Measurements from ENCODE around the gene SYNGR2. TPM values are rescaled to one million over a fixed set of nuclear protein-coding genes. Genes with fewer than 3 reads are reported as not detected.
"Not testable (repeated sequence)": the region's sequence is repeated elsewhere in the genome, so short reads cannot be mapped to it uniquely, and the experiment has no call there.

SYNGR2 gene
- total and polyA plus RNA-seq, 2 donors (not counting 1 experiment from before 2014, with no cell fraction given): 390 to 442 TPM

DNA sequence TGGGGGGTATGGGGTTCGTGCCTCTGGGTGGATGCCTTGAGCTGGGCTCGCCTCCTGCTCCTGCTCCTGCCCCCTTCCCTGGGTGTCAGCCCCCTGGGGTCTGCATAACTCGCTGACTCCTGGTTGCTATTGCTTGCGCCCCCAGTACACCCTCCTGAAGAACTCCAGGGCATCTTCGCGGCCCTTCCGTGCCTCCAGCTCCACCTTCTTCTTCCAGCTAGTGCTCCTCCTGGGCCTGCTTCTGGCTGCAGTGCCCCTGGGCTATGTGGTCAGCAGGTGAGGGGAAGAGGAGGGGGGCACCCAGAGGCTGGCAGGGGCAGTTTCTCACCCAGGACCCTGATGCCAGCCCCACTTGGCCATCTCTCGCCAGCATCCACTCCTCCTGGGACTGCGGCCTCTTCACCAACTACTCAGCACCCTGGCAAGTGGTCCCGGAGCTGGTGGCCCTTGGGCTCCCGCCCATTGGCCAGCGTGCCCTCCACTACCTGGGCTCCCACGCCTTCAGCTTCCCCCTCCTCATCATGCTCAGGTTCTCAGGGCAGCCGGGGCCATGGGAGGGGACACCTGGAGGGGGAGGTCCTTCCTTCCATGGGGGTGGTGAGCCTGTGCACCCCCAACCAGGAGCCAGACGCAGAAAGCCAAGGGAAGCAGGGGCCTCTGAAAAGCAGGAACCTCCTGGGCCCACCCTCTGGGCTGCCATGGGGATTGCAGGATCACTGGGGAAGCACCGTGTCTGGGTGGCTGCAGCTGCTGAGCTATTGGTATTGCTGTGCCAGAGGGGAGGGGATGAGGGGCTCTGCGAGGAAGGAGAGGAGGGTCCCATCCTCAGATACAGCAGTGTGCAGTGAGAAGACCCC is 29.9 kb upstream of the SYNGR2 start:
- no peak overlapping the region for H2AFZ ChIP-seq (ENCODE audit: insufficient read depth, low read depth, low read length, poor library complexity, severe bottlenecking)
- 85% methylated on average over 6 of the region's 17 CpGs for WGBS (ENCODE audit: insufficient coverage)
- DNase-seq (no peak), ATAC-seq (ENCODE audit: low read depth) (no peak)
- H3K36me3 ChIP-seq (replicated peaks in 1 of 2; ENCODE audit: control extremely low read depth in 1 of 2, control insufficient read depth in 1 of 2, extremely low read depth in 1 of 2, insufficient read depth in 2 of 2, low read length in 1 of 2): peaks cover 0 to 70% of the 10 kb centered on the region in 2 experiments
- H3K9me3 ChIP-seq (ENCODE audit: control extremely low read depth in 1 of 3, control insufficient read depth in 2 of 3, insufficient read depth in 1 of 3, low read length in 2 of 3): peaks cover 0 to 10% (median 0%) of the 10 kb centered on the region in 3 donors
- Mint-ChIP-seq H3K4me1 (peaks cover 82% of the 10 kb centered on the region), H3K27ac (peak overlapping the region; percentile 87), H3K4me3 (peak overlapping the region; percentile 54), H3K27me3 (no peaks in the 10 kb centered on the region), H3K9me3 (ENCODE audit: insufficient read depth) (no peaks in the 10 kb centered on the region)
- H3K4me3 ChIP-seq (ENCODE audit: control extremely low read depth in 1 of 5, extremely low read depth in 1 of 5, insufficient read depth in 1 of 5, low read depth in 2 of 5, low read length in 4 of 5): no peak overlapping the region
- TF ChIP-seq EZH2 (IDR thresholded peaks at IDR 0.05; ENCODE audit: borderline replicate concordance, insufficient read depth, low read depth, low read length, poor library complexity, severe bottlenecking): no peak
- TF ChIP-seq, protein P1, sequence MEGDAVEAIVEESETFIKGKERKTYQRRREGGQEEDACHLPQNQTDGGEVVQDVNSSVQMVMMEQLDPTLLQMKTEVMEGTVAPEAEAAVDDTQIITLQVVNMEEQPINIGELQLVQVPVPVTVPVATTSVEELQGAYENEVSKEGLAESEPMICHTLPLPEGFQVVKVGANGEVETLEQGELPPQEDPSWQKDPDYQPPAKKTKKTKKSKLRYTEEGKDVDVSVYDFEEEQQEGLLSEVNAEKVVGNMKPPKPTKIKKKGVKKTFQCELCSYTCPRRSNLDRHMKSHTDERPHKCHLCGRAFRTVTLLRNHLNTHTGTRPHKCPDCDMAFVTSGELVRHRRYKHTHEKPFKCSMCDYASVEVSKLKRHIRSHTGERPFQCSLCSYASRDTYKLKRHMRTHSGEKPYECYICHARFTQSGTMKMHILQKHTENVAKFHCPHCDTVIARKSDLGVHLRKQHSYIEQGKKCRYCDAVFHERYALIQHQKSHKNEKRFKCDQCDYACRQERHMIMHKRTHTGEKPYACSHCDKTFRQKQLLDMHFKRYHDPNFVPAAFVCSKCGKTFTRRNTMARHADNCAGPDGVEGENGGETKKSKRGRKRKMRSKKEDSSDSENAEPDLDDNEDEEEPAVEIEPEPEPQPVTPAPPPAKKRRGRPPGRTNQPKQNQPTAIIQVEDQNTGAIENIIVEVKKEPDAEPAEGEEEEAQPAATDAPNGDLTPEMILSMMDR (IDR thresholded peaks at IDR 0.05): no peak
- peak overlapping the region; percentile 4 to 62 for H3K27ac ChIP-seq (ENCODE audit: low read length in 2 of 2)
- peaks cover 67 to 93% of the 10 kb centered on the region in 2 donors for H3K4me1 ChIP-seq (ENCODE audit: control insufficient read depth in 2 of 2, insufficient read depth in 2 of 2, low read length in 2 of 2)
- H3K4me2 ChIP-seq (replicated peaks; ENCODE audit: low read depth, low read length, poor library complexity, severe bottlenecking): peak overlapping the region; percentile 57
- no peaks in the 10 kb centered on the region for H3K27me3 ChIP-seq (replicated peaks in 1 of 4; ENCODE audit: control extremely low read depth in 1 of 4, control insufficient read depth in 3 of 4, insufficient read depth in 4 of 4, low read length in 3 of 4)
- intact Hi-C loops (cut with micrococcal nuclease): loop anchor here (10.0 kb wide), 1 partner anchor 1696 kb away; the partner anchor contains the start of gene CBX4
- ChIA-PET CTCF (interaction anchor here (0.7 to 14.1 kb wide), 14 partner anchors 10 to 111 kb away, joined by 3 to 357 read pairs (median 14); partner anchors contain the start of genes C17orf99, SYNGR2, TK1 and TMC6), POLR2A (interaction anchor here (0.5 to 22.6 kb wide), 9 partner anchors 9 to 1696 kb away, joined by 3 to 432 read pairs (median 10); partner anchors contain the start of genes SYNGR2, TMC6 and TMC8)
- H3K79me2 ChIP-seq (ENCODE audit: control insufficient read depth, insufficient read depth, low read length): peaks cover 36% of the 10 kb centered on the region
- H4K20me1 ChIP-seq (ENCODE audit: control insufficient read depth, insufficient read depth, low read length, poor library complexity, severe bottlenecking): peaks cover 45% of the 10 kb centered on the region
- H3K9ac ChIP-seq (ENCODE audit: low read length): no peak overlapping the region

DNA sequence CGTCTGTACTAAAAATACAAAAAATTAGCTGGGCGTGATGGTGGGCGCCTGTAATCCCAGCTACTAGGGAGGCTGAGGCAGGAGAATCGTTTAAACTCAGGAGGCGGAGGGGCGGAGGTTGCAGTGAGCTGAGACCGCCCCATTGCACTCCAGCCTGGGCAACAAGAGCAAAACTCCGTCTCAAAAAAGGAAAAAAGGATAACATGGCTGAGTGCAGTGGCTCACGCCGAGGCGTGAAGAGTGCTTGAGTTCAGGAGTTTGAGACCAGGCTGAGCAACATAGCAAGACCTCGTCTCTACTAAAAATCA is 28.6 kb upstream of the SYNGR2 start:
- H3K4me2 ChIP-seq (replicated peaks; ENCODE audit: low read depth, low read length, poor library complexity, severe bottlenecking): peak overlapping the region; percentile 43
- ATAC-seq (ENCODE audit: low read depth): not testable (repeated sequence)
- CTCF ChIA-PET: interaction anchor here (0.8 to 14.1 kb wide), 7 partner anchors 10 to 111 kb away, joined by 3 to 357 read pairs (median 4); partner anchors contain the start of genes SYNGR2, TK1 and TMC8

More for the DNA sequence above, 28.6 kb upstream of the SYNGR2 start:
- POLR2A ChIA-PET: interaction anchor here (0.7 to 22.6 kb wide), 9 partner anchors 11 to 133 kb away, joined by 3 to 432 read pairs (median 4); partner anchors contain the start of genes SYNGR2, TMC6 and TMC8
- H2AFZ ChIP-seq (ENCODE audit: insufficient read depth, low read depth, low read length, poor library complexity, severe bottlenecking); H3K27me3 ChIP-seq (replicated peaks in 1 of 4; ENCODE audit: control extremely low read depth in 1 of 4, control insufficient read depth in 3 of 4, insufficient read depth in 4 of 4, low read length in 3 of 4); H3K4me3 Mint-ChIP-seq; DNase-seq; H3K27me3 Mint-ChIP-seq; H3K9ac ChIP-seq (ENCODE audit: low read length); H3K4me3 ChIP-seq (ENCODE audit: control extremely low read depth in 1 of 5, extremely low read depth in 1 of 5, insufficient read depth in 1 of 5, low read depth in 2 of 5, low read length in 4 of 5); H3K9me3 Mint-ChIP-seq (ENCODE audit: insufficient read depth): not testable (repeated sequence)
- intact Hi-C loops (cut with micrococcal nuclease): loop anchor here (1.0 to 10.0 kb wide), 9 partner anchors 8 to 1695 kb away; partner anchors contain the start of genes AFMID, BIRC5, CBX4 and SYNGR2
- H3K27ac ChIP-seq (ENCODE audit: low read length in 2 of 2): peak overlapping the region; percentile 43 to 51
- peaks cover 32% of the 10 kb centered on the region for H4K20me1 ChIP-seq (ENCODE audit: control insufficient read depth, insufficient read depth, low read length, poor library complexity, severe bottlenecking)
- peaks cover 67 to 93% of the 10 kb centered on the region in 2 donors for H3K4me1 ChIP-seq (ENCODE audit: control insufficient read depth in 2 of 2, insufficient read depth in 2 of 2, low read length in 2 of 2)
- WGBS (ENCODE audit: insufficient coverage): 86% methylated on average over 12 of the region's 12 CpGs
- peaks cover 0 to 10% (median 0%) of the 10 kb centered on the region in 3 donors for H3K9me3 ChIP-seq (ENCODE audit: control extremely low read depth in 1 of 3, control insufficient read depth in 2 of 3, insufficient read depth in 1 of 3, low read length in 2 of 3)
- H3K79me2 ChIP-seq (ENCODE audit: control insufficient read depth, insufficient read depth, low read length): peaks cover 27% of the 10 kb centered on the region
- H3K27ac Mint-ChIP-seq: peak overlapping the region; percentile 73
- peaks cover 0 to 58% of the 10 kb centered on the region in 2 experiments for H3K36me3 ChIP-seq (replicated peaks in 1 of 2; ENCODE audit: control extremely low read depth in 1 of 2, control insufficient read depth in 1 of 2, extremely low read depth in 1 of 2, insufficient read depth in 2 of 2, low read length in 1 of 2)
- peaks cover 82% of the 10 kb centered on the region for H3K4me1 Mint-ChIP-seq

All from B cell (primary cell).